Thymus (tissue), 11 donors: ENCODE data around the gene LDLR. TPM values are rescaled to one million over a fixed set of nuclear protein-coding genes. Genes with fewer than 3 reads are reported as not detected.
"Not testable (repeated sequence)": the region's sequence is repeated elsewhere in the genome, so short reads cannot be mapped to it uniquely, and the experiment has no call there.

Source experiments
- DNase-seq, 9 donors: peaks; one replicate each; pipeline ENCODE4 v3.0.0-alpha.2; 2013; ENCODE audit warnings: low spot score in 9 of 9, low read depth in 6 of 9, missing footprints in 1 of 9
- H3K27ac ChIP-seq, 2 donors: one replicate each; pipeline ENCODE4 v1.5.1; 2013; ENCODE audit warnings: control low read depth in 1 of 2, low read depth in 1 of 2, low read length in 1 of 2, mild to moderate bottlenecking in 1 of 2, moderate library complexity in 1 of 2
- H3K27me3 ChIP-seq, 2 donors: one replicate each; pipeline ENCODE4 v1.5.1; 2013; ENCODE audit warnings: low read length in 1 of 2; ENCODE audit not compliant: control insufficient read depth in 2 of 2, insufficient read depth in 1 of 2
- H3K36me3 ChIP-seq, 2 donors: one replicate each; pipeline ENCODE4 v1.5.1; 2013; ENCODE audit warnings: low read length in 1 of 2, mild to moderate bottlenecking in 1 of 2, moderate library complexity in 1 of 2; ENCODE audit not compliant: control insufficient read depth in 2 of 2, insufficient read depth in 2 of 2
- H3K4me1 ChIP-seq, 2 donors: one replicate each; pipeline ENCODE4 v1.5.1; 2013; ENCODE audit warnings: low read length in 2 of 2; ENCODE audit not compliant: control insufficient read depth in 2 of 2, insufficient read depth in 2 of 2
- H3K4me3 ChIP-seq, 2 donors: one replicate each; pipeline ENCODE4 v1.5.1; 2013; ENCODE audit warnings: low read length in 2 of 2, control low read depth in 1 of 2, mild to moderate bottlenecking in 1 of 2
- H3K9me3 ChIP-seq, 2 donors: one replicate each; pipeline ENCODE4 v1.5.1; 2013; ENCODE audit warnings: low read length in 1 of 2, mild to moderate bottlenecking in 1 of 2; ENCODE audit not compliant: control insufficient read depth in 2 of 2, insufficient read depth in 1 of 2
- WGBS: extraction: QIAGEN DNeasy Blood & Tissue Kit; methylation state at CpG from one replicate; pipeline ENCODE4 v1.1.7; 2013; 5-methylcytosine and 5-hydroxymethylcytosine counted together
- polyA plus RNA-seq: library from polyadenylated mRNA; stranded (reverse); fragments of 200-250 nt; gene quantifications from one replicate; pipeline ENCODE4 v1.2.3, GENCODE V29; 2013
- total RNA-seq: library from RNA; stranded (reverse); fragments of 120-200 nt; gene quantifications from one replicate; pipeline ENCODE4 v1.2.4, GENCODE V29; 2013
- donor health status: healthy.

LDLR gene
- total and polyA plus RNA-seq, 2 donors, result 7.0 to 7.5 TPM

GRCh38 chr19:11064831-11065303 lies 24.4 kb upstream of the LDLR start:
- Histone ChIP-seq H3K4me1 (peaks cover 0 to 6% of the 10 kb centered on the region in 2 donors), H3K4me3 (no peak overlapping the region), H3K36me3 (peaks cover 56 to 66% of the 10 kb centered on the region in 2 donors), H3K9me3 (peaks cover 1 to 6% of the 10 kb centered on the region in 2 donors), H3K27ac (no peak overlapping the region), H3K27me3 (no peaks in the 10 kb centered on the region)
- DNase-seq, result no peak
- WGBS, result 92% methylated on average over 10 of the region's 10 CpGs

GRCh38 chr19:11066326-11066725 lies 22.9 kb upstream of the LDLR start:
- 97% methylated on average over 5 of the region's 5 CpGs for WGBS
- peaks cover 0 to 6% of the 10 kb centered on the region in 2 donors for H3K4me1 ChIP-seq
- no peak overlapping the region for H3K27ac ChIP-seq
- peaks cover 43 to 53% of the 10 kb centered on the region in 2 donors for H3K36me3 ChIP-seq
- H3K4me3 ChIP-seq, result no peak overlapping the region
- H3K27me3 ChIP-seq, result no peaks in the 10 kb centered on the region
- DNase-seq, result no peak
- peaks cover 1 to 6% of the 10 kb centered on the region in 2 donors for H3K9me3 ChIP-seq

- H3K4me1 ChIP-seq, result peaks cover 0 to 6% of the 10 kb centered on the region in 2 donors
- DNase-seq, result no peak
- 98% methylated on average over 8 of the region's 8 CpGs for WGBS
- no peak overlapping the region for H3K4me3 ChIP-seq
- peaks cover 1 to 6% of the 10 kb centered on the region in 2 donors for H3K9me3 ChIP-seq
- no peak overlapping the region for H3K27ac ChIP-seq
- peaks cover 31 to 42% of the 10 kb centered on the region in 2 donors for H3K36me3 ChIP-seq
- no peaks in the 10 kb centered on the region for H3K27me3 ChIP-seq
Measured at GRCh38 chr19:11067356-11068113, 21.7 kb upstream of the LDLR start.

GRCh38 chr19:11069561-11069960 lies 19.7 kb upstream of the LDLR start:
- no peak overlapping the region for H3K4me3 ChIP-seq
- no peak for DNase-seq
- no peaks in the 10 kb centered on the region for H3K27me3 ChIP-seq
- H3K36me3 ChIP-seq, result peaks cover 25 to 29% of the 10 kb centered on the region in 2 donors
- 95% methylated on average over 9 of the region's 9 CpGs for WGBS
- H3K4me1 ChIP-seq, result peaks cover 0 to 9% of the 10 kb centered on the region in 2 donors
- H3K9me3 ChIP-seq, result peaks cover 1 to 6% of the 10 kb centered on the region in 2 donors
- H3K27ac ChIP-seq, result no peak overlapping the region

GRCh38 chr19:11070123-11070522 lies 19.1 kb upstream of the LDLR start:
- H3K27ac ChIP-seq, result no peak overlapping the region
- peaks cover 19 to 23% of the 10 kb centered on the region in 2 donors for H3K36me3 ChIP-seq
- peaks cover 0 to 10% of the 10 kb centered on the region in 2 donors for H3K4me1 ChIP-seq
- no peaks in the 10 kb centered on the region for H3K27me3 ChIP-seq
- DNase-seq, result no peak
- WGBS, result 97% methylated on average over 4 of the region's 4 CpGs
- no peak overlapping the region for H3K4me3 ChIP-seq
- peaks cover 1 to 7% of the 10 kb centered on the region in 2 donors for H3K9me3 ChIP-seq

GRCh38 chr19:11073568-11073967 lies 15.7 kb upstream of the LDLR start:
- no peak overlapping the region for H3K27ac ChIP-seq
- DNase-seq, result no peak
- no peak overlapping the region for H3K4me3 ChIP-seq
- 92% methylated on average over 9 of the region's 9 CpGs for WGBS
- H3K36me3 ChIP-seq, result no peaks in the 10 kb centered on the region
- H3K27me3 ChIP-seq, result no peaks in the 10 kb centered on the region
- peaks cover 0 to 10% of the 10 kb centered on the region in 2 donors for H3K4me1 ChIP-seq
- H3K9me3 ChIP-seq, result peaks cover 0 to 8% of the 10 kb centered on the region in 2 donors

DNA sequence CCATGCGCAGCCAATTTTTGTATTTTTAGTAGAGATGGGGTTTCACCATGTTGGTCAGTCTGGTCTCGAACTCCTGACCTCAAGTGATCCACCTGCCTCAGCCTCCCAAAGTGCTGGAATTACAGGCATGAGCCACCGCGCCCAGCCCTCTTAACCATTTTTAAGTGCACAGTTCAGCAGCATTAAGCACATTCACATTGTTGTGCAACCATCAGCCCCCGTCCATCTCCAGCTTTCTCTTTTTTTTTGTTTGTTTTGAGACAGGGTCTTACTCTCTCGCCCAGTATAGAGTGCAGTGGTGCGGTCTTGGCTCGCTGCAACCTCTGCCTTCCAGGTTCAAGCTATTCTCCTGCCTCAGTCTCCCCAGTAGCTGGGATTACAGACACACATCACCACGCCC lies 12.5 kb upstream of the LDLR start:
- H3K4me1 ChIP-seq, H3K27ac ChIP-seq, DNase-seq, H3K27me3 ChIP-seq, H3K9me3 ChIP-seq, H3K4me3 ChIP-seq, H3K36me3 ChIP-seq: not testable (repeated sequence)
- 96% methylated on average over 9 of the region's 9 CpGs for WGBS

- H3K9me3 ChIP-seq, result peaks cover 0 to 8% of the 10 kb centered on the region in 2 donors
- WGBS, result 98% methylated on average over 11 of the region's 11 CpGs
Measured at GRCh38 chr19:11078893-11079292, 10.4 kb upstream of the LDLR start.

DNA sequence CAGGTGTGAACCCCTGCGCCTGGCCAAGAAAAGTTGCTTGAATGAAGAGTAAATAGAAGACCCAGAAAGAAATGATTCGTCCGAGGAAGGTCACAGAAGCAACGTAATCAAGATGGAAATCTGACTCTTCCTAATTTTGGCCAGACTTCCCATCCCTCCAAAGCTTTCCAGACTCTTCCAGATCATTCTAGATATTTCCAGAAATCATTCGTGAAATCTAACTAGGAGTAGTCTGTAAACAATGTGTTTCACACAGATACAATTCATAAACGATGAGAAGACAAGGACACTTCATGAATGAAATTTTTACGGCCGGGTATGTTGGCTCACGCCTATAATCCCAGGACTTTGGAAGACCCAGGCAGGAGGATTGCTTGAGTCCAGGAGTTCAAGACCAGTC lies 9.3 kb upstream of the LDLR start:
- WGBS, result 97% methylated on average over 9 of the region's 9 CpGs
- no peak for DNase-seq
- no peak overlapping the region for H3K27ac ChIP-seq
- H3K4me1 ChIP-seq, result no peaks in the 10 kb centered on the region
- no peaks in the 10 kb centered on the region for H3K36me3 ChIP-seq
- H3K9me3 ChIP-seq, result peaks cover 0 to 8% of the 10 kb centered on the region in 2 donors
- no peaks in the 10 kb centered on the region for H3K27me3 ChIP-seq
- no peak overlapping the region for H3K4me3 ChIP-seq

More at GRCh38 chr19:11078893-11079292, 10.4 kb upstream of the LDLR start:
- DNase-seq, result no peak
- no peaks in the 10 kb centered on the region for H3K27me3 ChIP-seq
- H3K4me3 ChIP-seq, result no peak overlapping the region
- H3K27ac ChIP-seq, result no peak overlapping the region
- peaks cover 0 to 4% of the 10 kb centered on the region in 2 donors for H3K4me1 ChIP-seq
- no peaks in the 10 kb centered on the region for H3K36me3 ChIP-seq
